GM21515 (cell line): ENCODE results near the gene ZNF653.
"Not testable (repeated sequence)": the region's sequence is repeated elsewhere in the genome, so short reads cannot be mapped to it uniquely, and the experiment has no call there.

Experiments
- ATAC-seq: cut with Tn5 transposase; IDR thresholded peaks from one replicate; pipeline ENCODE4 v1.9.1; 2021; ENCODE audit not compliant: unreplicated experiment

ZNF653 gene

GRCh38 chr19:11458912-11459311, 46.7 kb downstream of the ZNF653 start:
- ATAC-seq, result not testable (repeated sequence)

- ATAC-seq, result no peak
Measured at GRCh38 chr19:11458236-11458900, 47.3 kb downstream of the ZNF653 start.

GRCh38 chr19:11457831-11458230, 47.8 kb downstream of the ZNF653 start:
- no peak for ATAC-seq

GRCh38 chr19:11457115-11457514, 48.5 kb downstream of the ZNF653 start:
- ATAC-seq, result no peak

GRCh38 chr19:11456659-11457058, 49.0 kb downstream of the ZNF653 start:
- no peak for ATAC-seq

GRCh38 chr19:11455233-11455554, 50.4 kb downstream of the ZNF653 start:
- not testable (repeated sequence) for ATAC-seq

- no peak for ATAC-seq
Measured at GRCh38 chr19:11453468-11454341, 51.9 kb downstream of the ZNF653 start.

- ATAC-seq, result no peak
Measured at GRCh38 chr19:11452620-11453310, 52.9 kb downstream of the ZNF653 start.

GRCh38 chr19:11451871-11452619, 53.6 kb downstream of the ZNF653 start:
- no peak for ATAC-seq

GRCh38 chr19:11451327-11451870, 54.2 kb downstream of the ZNF653 start:
- no peak for ATAC-seq

GRCh38 chr19:11450570-11451326, 54.9 kb downstream of the ZNF653 start:
- no peak for ATAC-seq

GRCh38 chr19:11448923-11449554, 56.6 kb downstream of the ZNF653 start:
- no peak for ATAC-seq

- ATAC-seq, result no peak
Measured at GRCh38 chr19:11448410-11448809, 57.2 kb downstream of the ZNF653 start.

GRCh38 chr19:11447347-11448262, 58.0 kb downstream of the ZNF653 start:
- ATAC-seq, result no peak

GRCh38 chr19:11446652-11447301, 58.9 kb downstream of the ZNF653 start:
- ATAC-seq, result no peak

GRCh38 chr19:11446271-11446651, 59.4 kb downstream of the ZNF653 start:
- no peak for ATAC-seq

GRCh38 chr19:11445141-11445540, 60.5 kb downstream of the ZNF653 start:
- ATAC-seq, result no peak

GRCh38 chr19:11444059-11444458, 61.6 kb downstream of the ZNF653 start:
- ATAC-seq, result no peak
